ENCODE results near the gene AKR1B1. TPM values are rescaled to one million over a fixed set of nuclear protein-coding genes. Genes with fewer than 3 reads are reported as not detected.

Gene AKR1B1
- total RNA-seq, 1 experiment from 2014 or later = 139 TPM

- no peaks in the 10 kb centered on the region for H3K9me3 Mint-ChIP-seq (ENCODE audit: low read depth, unreplicated experiment)
- DNase-seq = no peak
- no peaks in the 10 kb centered on the region for H3K36me3 Mint-ChIP-seq (ENCODE audit: insufficient read depth, unreplicated experiment)
- peaks cover 34% of the 10 kb centered on the region for H3K4me1 Mint-ChIP-seq (ENCODE audit: low read depth, unreplicated experiment)
- CTCF ChIA-PET = interaction anchor here (1.0 to 1.7 kb wide), 11 partner anchors 13 to 279 kb away, joined by 3 to 25 read pairs (median 4); no protein-coding TSS in a partner anchor
- no TSS peak for BruUV-seq (replicated peaks)
- intact Hi-C loops (cut with micrococcal nuclease; ENCODE audit: unreplicated experiment) = loop anchor here (1.0 to 10.0 kb wide), 5 partner anchors 52 to 568 kb away; partner anchors contain the start of gene SLC35B4
- TF ChIP-seq, protein P1, sequence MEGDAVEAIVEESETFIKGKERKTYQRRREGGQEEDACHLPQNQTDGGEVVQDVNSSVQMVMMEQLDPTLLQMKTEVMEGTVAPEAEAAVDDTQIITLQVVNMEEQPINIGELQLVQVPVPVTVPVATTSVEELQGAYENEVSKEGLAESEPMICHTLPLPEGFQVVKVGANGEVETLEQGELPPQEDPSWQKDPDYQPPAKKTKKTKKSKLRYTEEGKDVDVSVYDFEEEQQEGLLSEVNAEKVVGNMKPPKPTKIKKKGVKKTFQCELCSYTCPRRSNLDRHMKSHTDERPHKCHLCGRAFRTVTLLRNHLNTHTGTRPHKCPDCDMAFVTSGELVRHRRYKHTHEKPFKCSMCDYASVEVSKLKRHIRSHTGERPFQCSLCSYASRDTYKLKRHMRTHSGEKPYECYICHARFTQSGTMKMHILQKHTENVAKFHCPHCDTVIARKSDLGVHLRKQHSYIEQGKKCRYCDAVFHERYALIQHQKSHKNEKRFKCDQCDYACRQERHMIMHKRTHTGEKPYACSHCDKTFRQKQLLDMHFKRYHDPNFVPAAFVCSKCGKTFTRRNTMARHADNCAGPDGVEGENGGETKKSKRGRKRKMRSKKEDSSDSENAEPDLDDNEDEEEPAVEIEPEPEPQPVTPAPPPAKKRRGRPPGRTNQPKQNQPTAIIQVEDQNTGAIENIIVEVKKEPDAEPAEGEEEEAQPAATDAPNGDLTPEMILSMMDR (IDR thresholded peaks at IDR 0.05; ENCODE audit: unreplicated experiment) = no peak
- no peak overlapping the region for H3K27ac Mint-ChIP-seq (ENCODE audit: unreplicated experiment)
- no peaks in the 10 kb centered on the region for H3K27me3 Mint-ChIP-seq (ENCODE audit: unreplicated experiment)
- H3K4me3 Mint-ChIP-seq (ENCODE audit: low read depth, unreplicated experiment) = peak overlapping the region; percentile 29
These were observed 39.0 kb downstream of the AKR1B1 start for GRCh38 chr7:134419875-134420274.

GRCh38 chr7:134419085-134419484, 39.8 kb downstream of the AKR1B1 start:
- TF ChIP-seq, protein P1 (IDR thresholded peaks at IDR 0.05; ENCODE audit: unreplicated experiment) = no peak
- intact Hi-C loops (cut with micrococcal nuclease; ENCODE audit: unreplicated experiment) = no loop called here
- Mint-ChIP-seq H3K36me3 (ENCODE audit: insufficient read depth, unreplicated experiment) (no peaks in the 10 kb centered on the region), H3K27me3 (ENCODE audit: unreplicated experiment) (no peaks in the 10 kb centered on the region), H3K9me3 (ENCODE audit: low read depth, unreplicated experiment) (peaks cover 2% of the 10 kb centered on the region), H3K4me3 (ENCODE audit: low read depth, unreplicated experiment) (no peak overlapping the region), H3K27ac (ENCODE audit: unreplicated experiment) (no peak overlapping the region), H3K4me1 (ENCODE audit: low read depth, unreplicated experiment) (peaks cover 34% of the 10 kb centered on the region)
- no peak for DNase-seq
- CTCF ChIA-PET = no interaction called here
- no TSS peak for BruUV-seq (replicated peaks)

GRCh38 chr7:134415700-134416099, 43.2 kb downstream of the AKR1B1 start:
- Mint-ChIP-seq H3K27me3 (ENCODE audit: unreplicated experiment) (no peaks in the 10 kb centered on the region), H3K9me3 (ENCODE audit: low read depth, unreplicated experiment) (peaks cover 2% of the 10 kb centered on the region), H3K4me3 (ENCODE audit: low read depth, unreplicated experiment) (no peak overlapping the region), H3K4me1 (ENCODE audit: low read depth, unreplicated experiment) (peaks cover 21% of the 10 kb centered on the region), H3K36me3 (ENCODE audit: insufficient read depth, unreplicated experiment) (no peaks in the 10 kb centered on the region), H3K27ac (ENCODE audit: unreplicated experiment) (no peak overlapping the region)
- intact Hi-C loops (cut with micrococcal nuclease; ENCODE audit: unreplicated experiment) = no loop called here
- CTCF ChIA-PET = no interaction called here
- no peak for DNase-seq
- TF ChIP-seq, protein P1 (IDR thresholded peaks at IDR 0.05; ENCODE audit: unreplicated experiment) = no peak
- BruUV-seq (replicated peaks) = no TSS peak

DNA sequence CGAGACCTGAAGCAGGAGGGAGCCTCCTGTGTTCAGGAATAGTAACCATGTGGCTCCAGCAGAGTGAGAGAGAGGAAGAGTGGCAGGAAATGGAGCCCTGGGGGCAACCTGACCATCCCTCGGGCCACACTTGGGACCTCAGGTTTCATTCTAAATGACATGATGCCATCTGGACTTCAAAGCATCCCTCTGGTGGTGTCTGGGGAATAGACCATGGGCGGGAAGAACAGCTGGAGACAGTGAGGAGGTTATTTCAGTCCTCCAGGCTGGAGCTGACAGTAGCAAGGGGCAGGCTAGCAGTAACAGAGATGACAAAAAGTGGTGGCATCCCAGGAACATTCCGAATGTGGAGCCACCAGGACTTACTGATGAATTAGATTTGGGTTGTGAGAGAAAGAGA, 44.8 kb downstream of the AKR1B1 start:
- intact Hi-C loops (cut with micrococcal nuclease; ENCODE audit: unreplicated experiment) = no loop called here
- Mint-ChIP-seq H3K36me3 (ENCODE audit: insufficient read depth, unreplicated experiment) (no peaks in the 10 kb centered on the region), H3K4me3 (ENCODE audit: low read depth, unreplicated experiment) (no peak overlapping the region), H3K27me3 (ENCODE audit: unreplicated experiment) (no peaks in the 10 kb centered on the region), H3K4me1 (ENCODE audit: low read depth, unreplicated experiment) (peaks cover 5% of the 10 kb centered on the region), H3K27ac (ENCODE audit: unreplicated experiment) (no peak overlapping the region), H3K9me3 (ENCODE audit: low read depth, unreplicated experiment) (peaks cover 2% of the 10 kb centered on the region)
- CTCF ChIA-PET = no interaction called here
- TF ChIP-seq, protein P1 (IDR thresholded peaks at IDR 0.05; ENCODE audit: unreplicated experiment) = no peak
- BruUV-seq (replicated peaks) = no TSS peak
- no peak for DNase-seq

Data from Calu3 (cell line).